IPS DF 4.7 (cell line): ENCODE measurements around the gene GRAMD1B.

Experiments used
- DNase-seq: peaks from one replicate; pipeline ENCODE4 v3.0.0-alpha.2; 2013; ENCODE audit warnings: low spot score; ENCODE audit errors: extremely low read depth

The GRAMD1B gene

GRCh38 chr11:123531325-123531724, 101.3 kb downstream of the GRAMD1B start:
- DNase-seq: no peak

GRCh38 chr11:123532131-123532530, 102.1 kb downstream of the GRAMD1B start:
- no peak for DNase-seq

GRCh38 chr11:123535401-123535800, 105.3 kb downstream of the GRAMD1B start:
- no peak for DNase-seq

- DNase-seq: peak; percentile 85
Measured at GRCh38 chr11:123536690-123537437, 106.8 kb downstream of the GRAMD1B start.

- DNase-seq: no peak
Measured at GRCh38 chr11:123537726-123538125, 107.7 kb downstream of the GRAMD1B start.

GRCh38 chr11:123543797-123544196, 113.7 kb downstream of the GRAMD1B start:
- no peak for DNase-seq

- DNase-seq: no peak
Measured at GRCh38 chr11:123544631-123545375, 114.7 kb downstream of the GRAMD1B start.

GRCh38 chr11:123545726-123546270, 115.7 kb downstream of the GRAMD1B start:
- DNase-seq: no peak

- no peak for DNase-seq
Measured at GRCh38 chr11:123546515-123546914, 116.4 kb downstream of the GRAMD1B start.

GRCh38 chr11:123547180-123547579, 117.1 kb downstream of the GRAMD1B start:
- DNase-seq: no peak

- no peak for DNase-seq
Measured at GRCh38 chr11:123548774-123549173, 118.7 kb downstream of the GRAMD1B start.

- no peak for DNase-seq
Measured at GRCh38 chr11:123549926-123550917, 120.2 kb downstream of the GRAMD1B start.

GRCh38 chr11:123551079-123551478, 121.0 kb downstream of the GRAMD1B start:
- no peak for DNase-seq

GRCh38 chr11:123556633-123557032, 126.6 kb downstream of the GRAMD1B start:
- DNase-seq: no peak

- DNase-seq: no peak
Measured at GRCh38 chr11:123558536-123559315, 128.7 kb downstream of the GRAMD1B start.

GRCh38 chr11:123559523-123559955, 129.5 kb downstream of the GRAMD1B start:
- no peak for DNase-seq

- DNase-seq: no peak
Measured at GRCh38 chr11:123560006-123560405, 129.9 kb downstream of the GRAMD1B start.

- DNase-seq: no peak
Measured at GRCh38 chr11:123561431-123561800, 131.3 kb downstream of the GRAMD1B start.

GRCh38 chr11:123562158-123562557, 132.1 kb downstream of the GRAMD1B start:
- DNase-seq: no peak

GRCh38 chr11:123562829-123563228, 132.8 kb downstream of the GRAMD1B start:
- DNase-seq: no peak
